GM18868 (cell line): ENCODE data around the gene ULK4.
"Not testable (repeated sequence)": the region's sequence is repeated elsewhere in the genome, so short reads cannot be mapped to it uniquely, and the experiment has no call there.

Experiments
- ATAC-seq: cut with Tn5 transposase; IDR thresholded peaks from one replicate; pipeline ENCODE4 v1.9.1; 2021; ENCODE audit warnings: mild to moderate bottlenecking, moderate library complexity; ENCODE audit not compliant: unreplicated experiment

The ULK4 gene

DNA sequence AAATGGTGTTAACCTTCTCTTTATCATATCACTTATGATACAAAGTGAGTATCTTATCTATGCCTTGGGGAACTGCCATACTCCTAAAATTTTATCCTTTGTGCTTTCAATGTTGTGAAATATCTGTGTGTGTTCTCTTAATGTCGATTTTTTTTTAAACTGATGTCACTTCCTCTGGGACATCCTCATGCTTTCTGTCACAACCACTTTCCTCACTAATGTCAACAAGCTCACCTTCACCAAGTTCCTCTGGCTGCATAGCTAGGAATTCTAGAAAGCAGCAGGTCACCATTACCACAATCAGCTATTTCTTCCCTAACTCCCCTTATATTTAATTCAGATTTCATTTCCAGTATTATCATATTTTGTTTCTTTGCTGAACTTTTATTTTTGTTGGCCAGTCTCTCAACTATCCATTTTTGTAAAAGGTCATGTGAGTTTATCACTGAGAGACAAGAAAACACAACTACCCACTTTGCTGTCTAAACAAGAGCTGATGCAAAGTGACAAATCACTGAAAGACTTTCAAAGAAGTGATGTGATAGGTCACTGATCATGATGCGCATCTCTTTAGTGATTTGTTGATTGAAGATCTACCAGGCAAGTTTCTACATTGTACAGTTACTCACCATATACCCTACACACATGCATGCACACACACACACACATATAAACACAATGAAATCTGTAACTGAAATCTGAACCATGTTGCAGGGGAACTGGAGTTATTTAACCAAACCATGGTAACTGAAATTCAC is 369.0 kb downstream of the ULK4 start:
- no peak for ATAC-seq

DNA sequence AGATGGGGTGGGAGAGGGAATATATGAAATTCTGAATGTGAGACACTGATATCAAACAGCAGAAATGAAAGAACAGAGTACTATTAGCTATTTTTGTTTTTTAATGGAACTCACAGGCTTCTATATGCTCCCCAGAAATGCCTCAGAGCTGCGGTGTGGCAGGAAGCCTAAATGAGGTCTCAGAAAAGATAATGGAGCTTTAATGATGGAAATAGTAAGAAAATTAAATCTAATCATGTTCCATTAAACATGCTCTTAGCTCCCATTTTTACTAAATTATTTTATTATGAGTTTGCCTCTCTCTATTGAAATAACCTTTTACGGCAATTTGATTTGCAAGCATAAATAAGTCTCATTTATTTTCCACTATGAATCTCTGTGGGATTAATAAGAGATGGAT is 378.9 kb downstream of the ULK4 start:
- no peak for ATAC-seq

GRCh38 chr3:41581700-41582099 is 380.2 kb downstream of the ULK4 start:
- ATAC-seq: peak; percentile 94

GRCh38 chr3:41580274-41580959 is 381.5 kb downstream of the ULK4 start:
- no peak for ATAC-seq

GRCh38 chr3:41579861-41580260 is 382.0 kb downstream of the ULK4 start:
- ATAC-seq: no peak

GRCh38 chr3:41578798-41579197 is 383.1 kb downstream of the ULK4 start:
- no peak for ATAC-seq

GRCh38 chr3:41575724-41576123 is 386.2 kb downstream of the ULK4 start:
- ATAC-seq: no peak

DNA sequence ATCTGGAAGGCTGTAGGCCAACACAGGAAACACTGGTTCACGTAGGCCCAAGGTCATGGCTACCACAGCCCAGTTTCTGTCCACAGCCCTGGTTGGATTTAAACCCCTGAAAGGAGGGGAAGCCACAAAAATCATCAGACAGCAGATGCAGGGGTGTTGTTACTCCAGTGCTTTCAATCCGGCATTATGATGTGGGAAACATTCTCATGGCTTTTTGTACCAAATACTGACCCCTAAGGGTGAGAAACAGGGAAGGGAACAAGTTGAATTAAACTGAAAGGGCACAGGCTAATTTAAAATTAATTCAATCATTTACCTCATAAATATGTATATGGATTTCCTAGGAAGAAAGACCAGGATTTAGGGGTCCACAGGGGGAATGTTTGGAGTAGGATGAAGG is 387.0 kb downstream of the ULK4 start:
- ATAC-seq: no peak

GRCh38 chr3:41573591-41573990 is 388.3 kb downstream of the ULK4 start:
- ATAC-seq: no peak

DNA sequence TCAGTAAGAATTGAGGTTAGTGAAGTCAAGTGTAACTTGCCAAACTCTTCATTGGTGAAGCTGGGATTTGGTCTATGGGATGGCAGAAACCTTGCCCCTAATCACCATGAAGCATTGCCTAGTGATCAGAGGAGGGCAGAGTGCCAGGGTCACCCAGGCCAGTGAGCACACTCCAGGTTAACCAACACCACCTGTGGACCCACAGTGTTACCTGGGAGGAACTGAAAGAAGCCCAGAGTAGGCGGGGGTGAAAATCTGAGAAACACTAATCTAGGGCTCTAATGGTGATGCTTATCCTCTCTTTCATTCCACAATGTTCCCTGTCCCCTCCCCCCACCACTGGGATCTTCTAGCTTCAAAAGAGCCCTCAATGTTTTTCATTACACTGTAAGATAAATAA is 389.8 kb downstream of the ULK4 start:
- ATAC-seq: no peak

- ATAC-seq: no peak
These were observed 392.1 kb downstream of the ULK4 start for GRCh38 chr3:41569632-41570305.

GRCh38 chr3:41565948-41566514 is 395.9 kb downstream of the ULK4 start:
- ATAC-seq: no peak

DNA sequence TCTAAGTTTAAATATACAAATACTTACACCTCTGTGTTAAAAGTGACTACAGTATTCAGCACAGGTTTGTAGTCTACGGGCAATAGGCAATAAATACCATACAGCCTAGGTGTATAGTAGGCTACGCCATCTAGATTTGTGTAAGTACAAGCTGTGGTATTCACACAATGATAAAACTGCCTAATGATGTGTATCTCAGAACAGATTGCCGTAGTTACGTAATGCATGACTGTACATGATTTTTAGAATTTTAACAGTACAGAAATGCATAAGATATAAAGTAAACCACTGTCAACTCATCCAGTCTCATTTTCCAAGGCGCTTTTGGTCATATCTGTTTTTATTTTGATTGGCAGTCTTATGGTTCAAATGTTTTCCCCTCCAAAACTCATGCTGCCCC is 396.9 kb downstream of the ULK4 start:
- ATAC-seq: no peak

- not testable (repeated sequence) for ATAC-seq
These were observed 405.7 kb downstream of the ULK4 start for GRCh38 chr3:41556245-41556644.

DNA sequence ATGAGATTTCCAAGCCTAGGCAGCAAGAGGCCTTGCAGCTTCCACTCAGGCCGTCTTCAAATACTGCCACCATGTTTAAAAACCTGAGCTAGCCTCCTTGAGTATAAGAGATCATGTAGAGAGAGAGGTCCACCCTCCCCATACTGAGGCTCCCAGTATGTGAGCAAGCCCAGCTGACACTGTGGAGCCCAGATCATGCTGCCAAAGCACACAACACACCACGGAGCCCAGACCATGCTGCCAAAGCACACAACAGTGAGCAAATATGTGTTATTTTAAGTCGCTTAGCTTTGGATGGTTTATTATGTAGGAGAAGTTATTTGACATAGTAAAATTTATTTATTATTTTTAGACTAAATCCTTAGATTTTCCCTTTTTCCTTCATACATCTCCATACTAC is 428.9 kb downstream of the ULK4 start:
- no peak for ATAC-seq

GRCh38 chr3:41526995-41527573 is 434.8 kb downstream of the ULK4 start:
- no peak for ATAC-seq

DNA sequence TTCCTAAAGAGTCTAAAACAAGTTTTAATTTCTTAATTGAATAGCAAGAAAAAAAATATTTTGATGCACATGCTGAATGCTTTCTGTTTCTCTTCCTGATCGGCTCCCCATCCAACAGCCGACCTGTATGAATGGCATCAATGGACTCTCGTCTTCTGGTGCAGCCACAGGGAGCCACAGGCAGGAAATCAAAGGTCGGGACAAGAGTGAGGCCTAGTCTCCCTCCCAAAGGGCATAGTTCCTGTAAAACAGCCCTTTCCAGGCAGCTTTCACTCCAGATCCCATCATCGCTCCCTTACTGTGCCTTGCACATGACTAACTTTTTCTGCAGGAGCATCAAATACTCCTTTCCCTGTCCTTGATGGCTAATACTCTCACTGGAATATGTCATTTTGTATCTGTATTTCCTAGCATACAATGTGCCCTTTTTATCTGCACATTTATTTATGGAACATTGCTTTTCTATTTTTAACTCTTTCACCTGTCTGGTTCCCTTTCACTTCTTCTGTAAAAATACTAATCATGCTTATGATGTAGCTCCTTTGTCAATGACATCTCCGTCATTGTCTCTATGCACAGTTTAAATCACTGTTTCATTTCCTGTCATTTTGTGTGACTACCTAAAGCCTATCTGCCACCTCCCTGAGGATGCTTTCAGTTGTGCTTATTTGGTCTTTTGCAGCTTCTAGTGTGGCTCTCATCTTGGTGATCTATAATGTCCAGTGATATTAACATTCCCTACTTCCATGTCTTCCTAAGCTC is 436.4 kb downstream of the ULK4 start:
- peak; percentile 48 for ATAC-seq

- no peak for ATAC-seq
These were observed 438.0 kb downstream of the ULK4 start for GRCh38 chr3:41523897-41524296.

- ATAC-seq: peak; percentile 61
These were observed 439.3 kb downstream of the ULK4 start for GRCh38 chr3:41522612-41523011.

DNA sequence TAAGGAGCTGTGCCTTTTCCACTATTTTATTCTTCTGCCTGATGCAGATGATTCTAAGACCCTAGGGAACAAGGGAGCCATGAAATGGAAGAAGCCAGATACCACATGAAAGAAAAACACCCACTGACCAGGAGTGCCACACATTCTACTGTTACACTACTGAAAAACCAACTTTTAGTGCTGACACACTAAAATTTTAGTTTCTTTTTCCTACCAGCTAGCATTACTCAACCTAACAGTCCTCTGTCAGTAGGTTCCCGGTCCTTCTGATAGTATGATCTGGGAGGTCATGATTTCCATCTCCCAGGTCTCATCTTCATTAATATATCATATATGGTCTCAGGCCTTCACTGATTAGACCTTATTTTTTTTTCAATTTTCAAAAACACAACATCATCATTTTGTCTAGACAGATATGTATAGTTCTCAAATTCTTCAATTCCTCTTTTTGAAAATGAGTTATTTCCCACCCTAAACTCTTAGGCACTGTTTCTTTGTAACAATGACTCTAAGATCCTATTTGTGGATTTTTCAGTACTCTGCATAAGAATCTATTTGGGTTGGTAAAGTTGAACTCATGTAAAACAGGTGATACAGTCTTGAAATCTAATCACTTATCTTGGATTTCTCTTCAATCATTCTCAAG is 440.8 kb downstream of the ULK4 start:
- ATAC-seq: no peak
